Tongue (tissue), 2 donors: ENCODE results near the gene FOXD3. TPM values are rescaled to one million over a fixed set of nuclear protein-coding genes. Genes with fewer than 3 reads are reported as not detected.

Experiments
- DNase-seq: peaks from one replicate; pipeline ENCODE4 v3.0.0-alpha.2; 2015
- total RNA-seq: library from RNA; depleted of rRNA; stranded (reverse); fragments of >200 nt; gene quantifications from one replicate; pipeline ENCODE4 v1.2.3, GENCODE V29; 2014

FOXD3 gene
- 8.2 TPM for total RNA-seq

GRCh38 chr1:63322114-63322943, at the start of gene FOXD3:
FOXD3 (plus strand) TSS chr1:63322567; CDS start chr1:63323059, 492 bp downstream.
- peak; percentile 75 for DNase-seq

- no peak for DNase-seq
Measured at GRCh38 chr1:63272811-63273210, 49.6 kb upstream of the FOXD3 start.

GRCh38 chr1:63274371-63274770, 48.0 kb upstream of the FOXD3 start:
- no peak for DNase-seq

- DNase-seq, result no peak
Measured at GRCh38 chr1:63274979-63275378, 47.4 kb upstream of the FOXD3 start.

- no peak for DNase-seq
Measured at GRCh38 chr1:63276624-63277023, 45.7 kb upstream of the FOXD3 start.

- DNase-seq, result no peak
Measured at GRCh38 chr1:63277195-63278192, 44.9 kb upstream of the FOXD3 start.

- no peak for DNase-seq
Measured at GRCh38 chr1:63281753-63282152, 40.6 kb upstream of the FOXD3 start.

- no peak for DNase-seq
Measured at GRCh38 chr1:63289135-63289534, 33.2 kb upstream of the FOXD3 start.

GRCh38 chr1:63294803-63295594, 27.4 kb upstream of the FOXD3 start:
- no peak for DNase-seq

- no peak for DNase-seq
Measured at GRCh38 chr1:63304410-63304809, 18.0 kb upstream of the FOXD3 start.

- DNase-seq, result no peak
Measured at GRCh38 chr1:63305043-63305442, 17.3 kb upstream of the FOXD3 start.

GRCh38 chr1:63307196-63307794, 15.1 kb upstream of the FOXD3 start:
- no peak for DNase-seq

GRCh38 chr1:63316598-63316983, 5.8 kb upstream of the FOXD3 start:
- peak; percentile 76 for DNase-seq

GRCh38 chr1:63316984-63317816, 5.2 kb upstream of the FOXD3 start:
- DNase-seq, result peak; percentile 76

- no peak for DNase-seq
Measured at GRCh38 chr1:63317817-63318152, 4.6 kb upstream of the FOXD3 start.

GRCh38 chr1:63318201-63318979, 4.0 kb upstream of the FOXD3 start:
- peak; percentile 30 for DNase-seq

GRCh38 chr1:63319046-63320021, 3.0 kb upstream of the FOXD3 start:
- peak; percentile 28 for DNase-seq

- peak; percentile 24 for DNase-seq
Measured at GRCh38 chr1:63320022-63320721, 2.2 kb upstream of the FOXD3 start.
